Lower leg skin (tissue), 3 donors: ENCODE measurements around the gene RPS3A.

Experiments used
- POLR2A ChIP-seq, 2 donors: fragments of 450-650 bp; IDR thresholded peaks; one replicate each; pipeline ENCODE4 v1.6.1; 2016 to 2017; ENCODE audit warnings: antibody characterized with exemption in 2 of 2, mild to moderate bottlenecking in 1 of 2, moderate library complexity in 1 of 2
- TF ChIP-seq, protein P1 (sequence below), 3 donors: fragments of 450-650 bp; IDR thresholded peaks; one replicate each; pipeline ENCODE4 v1.5.1; 2016; ENCODE audit warnings: antibody characterized with exemption in 3 of 3, mild to moderate bottlenecking in 3 of 3, moderate library complexity in 2 of 3

DNA sequence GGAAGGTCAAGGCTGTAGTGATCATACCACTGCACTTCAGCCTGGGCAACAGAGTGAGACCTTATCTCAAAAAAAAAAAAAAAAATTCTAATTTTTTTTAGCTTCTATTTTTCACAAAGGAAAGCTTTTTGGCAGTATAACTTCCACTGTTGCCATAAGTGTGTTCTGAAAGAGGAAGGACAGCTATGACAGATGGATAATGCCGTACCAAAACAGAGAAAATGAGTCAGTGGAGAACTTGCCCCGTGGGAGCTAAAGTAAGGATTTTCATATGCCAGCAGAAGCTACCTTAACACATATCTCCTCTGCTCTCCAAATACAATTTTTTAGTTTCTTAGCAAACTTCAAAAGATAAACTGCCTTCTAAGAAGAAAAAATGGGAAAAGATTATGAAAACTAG, 43.7 kb downstream of the RPS3A start:
- TF ChIP-seq, protein P1, sequence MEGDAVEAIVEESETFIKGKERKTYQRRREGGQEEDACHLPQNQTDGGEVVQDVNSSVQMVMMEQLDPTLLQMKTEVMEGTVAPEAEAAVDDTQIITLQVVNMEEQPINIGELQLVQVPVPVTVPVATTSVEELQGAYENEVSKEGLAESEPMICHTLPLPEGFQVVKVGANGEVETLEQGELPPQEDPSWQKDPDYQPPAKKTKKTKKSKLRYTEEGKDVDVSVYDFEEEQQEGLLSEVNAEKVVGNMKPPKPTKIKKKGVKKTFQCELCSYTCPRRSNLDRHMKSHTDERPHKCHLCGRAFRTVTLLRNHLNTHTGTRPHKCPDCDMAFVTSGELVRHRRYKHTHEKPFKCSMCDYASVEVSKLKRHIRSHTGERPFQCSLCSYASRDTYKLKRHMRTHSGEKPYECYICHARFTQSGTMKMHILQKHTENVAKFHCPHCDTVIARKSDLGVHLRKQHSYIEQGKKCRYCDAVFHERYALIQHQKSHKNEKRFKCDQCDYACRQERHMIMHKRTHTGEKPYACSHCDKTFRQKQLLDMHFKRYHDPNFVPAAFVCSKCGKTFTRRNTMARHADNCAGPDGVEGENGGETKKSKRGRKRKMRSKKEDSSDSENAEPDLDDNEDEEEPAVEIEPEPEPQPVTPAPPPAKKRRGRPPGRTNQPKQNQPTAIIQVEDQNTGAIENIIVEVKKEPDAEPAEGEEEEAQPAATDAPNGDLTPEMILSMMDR (IDR thresholded peaks at IDR 0.05), result no peak
- no peak for TF ChIP-seq POLR2A (IDR thresholded peaks at IDR 0.05)
